Left hindlimb (tissue), 1 donor: ENCODE measurements around the gene SH3GL2.

Experiments
- DNase-seq: peaks from one replicate; pipeline ENCODE4 v3.0.0-alpha.2; 2018

Gene SH3GL2

GRCh38 chr9:17824191-17824590, 245.3 kb downstream of the SH3GL2 start:
- DNase-seq = no peak

GRCh38 chr9:17824616-17825264, 245.9 kb downstream of the SH3GL2 start:
- DNase-seq = no peak

GRCh38 chr9:17825265-17825659, 246.4 kb downstream of the SH3GL2 start:
- DNase-seq = no peak

- DNase-seq = no peak
Measured at GRCh38 chr9:17829064-17829463, 250.2 kb downstream of the SH3GL2 start.

GRCh38 chr9:17829812-17830385, 251.0 kb downstream of the SH3GL2 start:
- no peak for DNase-seq

- no peak for DNase-seq
Measured at GRCh38 chr9:17832812-17833211, 253.9 kb downstream of the SH3GL2 start.

- no peak for DNase-seq
Measured at GRCh38 chr9:17833846-17834245, 255.0 kb downstream of the SH3GL2 start.

GRCh38 chr9:17837965-17838364, 259.1 kb downstream of the SH3GL2 start:
- DNase-seq = no peak

- DNase-seq = no peak
Measured at GRCh38 chr9:17839776-17840175, 260.9 kb downstream of the SH3GL2 start.

- DNase-seq = no peak
Measured at GRCh38 chr9:17843236-17843635, 264.4 kb downstream of the SH3GL2 start.
